Common myeloid progenitor, CD34-positive (primary cell): Measurements from ENCODE around the gene MARF1.

Experiments used
- CTCF ChIA-PET: fragments of 350-600 bp; sonication (Branson Sonifier 250); formaldehyde crosslinking; loops from one replicate; lab custom pipeline; 2021; ENCODE audit warnings: antibody characterized with exemption; lab: Charles Lee
- POLR2A ChIA-PET: fragments of 350-600 bp; sonication (Branson Sonifier 250); formaldehyde crosslinking; loops from one replicate; lab custom pipeline; 2021; ENCODE audit warnings: antibody characterized with exemption; lab: Charles Lee
- DNase-seq, 3 donors: peaks; one replicate each; pipeline versions ENCODE4 v3.0.0 to v3.0.0-alpha.2; 2013
- H3K27ac ChIP-seq, 2 experiments: 1 replicate in 1 of 2; 2 replicates in 1 of 2; pipeline ENCODE4 v1.7.0; 2013; ENCODE audit warnings: inconsistent platforms in 2 of 2, low read length in 2 of 2, mild to moderate bottlenecking in 2 of 2, low read depth in 1 of 2, moderate library complexity in 1 of 2; ENCODE audit not compliant: severe bottlenecking in 2 of 2, insufficient read depth in 1 of 2, poor library complexity in 1 of 2
- H3K27me3 ChIP-seq, 5 experiments: replicated peaks in 2 of 5; 1 replicate in 3 of 5; 2 replicates in 2 of 5; pipeline versions ENCODE4 v1.6.1 to v1.7.0; 2013; ENCODE audit warnings: low read length in 4 of 5, mild to moderate bottlenecking in 2 of 5, moderate library complexity in 2 of 5, inconsistent platforms in 1 of 5; ENCODE audit not compliant: insufficient read depth in 5 of 5, control insufficient read depth in 4 of 5
- H3K36me3 ChIP-seq, 4 experiments: 1 replicate in 2 of 4; 2 replicates in 2 of 4; pipeline versions ENCODE4 v1.6.1 to v1.7.0; 2013; ENCODE audit warnings: low read length in 3 of 4, control low read depth in 1 of 4, mild to moderate bottlenecking in 1 of 4; ENCODE audit not compliant: control insufficient read depth in 4 of 4, insufficient read depth in 4 of 4
- H3K4me1 ChIP-seq, 4 experiments: 1 replicate in 3 of 4; 2 replicates in 1 of 4; pipeline versions ENCODE4 v1.6.1 to v1.7.1; 2013; ENCODE audit warnings: low read length in 3 of 4, mild to moderate bottlenecking in 3 of 4, control low read depth in 1 of 4, inconsistent platforms in 1 of 4, moderate library complexity in 1 of 4; ENCODE audit not compliant: control insufficient read depth in 4 of 4, insufficient read depth in 4 of 4; ENCODE audit errors: control extremely low read depth in 1 of 4
- H3K4me3 ChIP-seq, 7 experiments: 1 replicate in 4 of 7; 2 replicates in 3 of 7; pipeline versions ENCODE4 v1.5.1 to v1.7.0; 2013; ENCODE audit warnings: mild to moderate bottlenecking in 7 of 7, low read length in 6 of 7, moderate library complexity in 6 of 7, inconsistent platforms in 2 of 7, low read depth in 2 of 7, control low read depth in 1 of 7; ENCODE audit not compliant: insufficient read depth in 4 of 7, control insufficient read depth in 1 of 7; ENCODE audit errors: extremely low read depth in 1 of 7
- H3K9me3 ChIP-seq, 5 experiments: 1 replicate in 4 of 5; 2 replicates in 1 of 5; pipeline versions ENCODE4 v1.6.1 to v1.7.1; 2013; ENCODE audit warnings: low read length in 4 of 5, mild to moderate bottlenecking in 2 of 5, inconsistent platforms in 1 of 5, low read depth in 1 of 5, moderate library complexity in 1 of 5; ENCODE audit not compliant: control insufficient read depth in 4 of 5, insufficient read depth in 2 of 5; ENCODE audit errors: control extremely low read depth in 1 of 5
- WGBS: methylation state at CpG from one replicate; pipeline ENCODE4 v1.1.5; 2013; ENCODE audit not compliant: insufficient coverage; 5-methylcytosine and 5-hydroxymethylcytosine counted together

Gene MARF1

DNA sequence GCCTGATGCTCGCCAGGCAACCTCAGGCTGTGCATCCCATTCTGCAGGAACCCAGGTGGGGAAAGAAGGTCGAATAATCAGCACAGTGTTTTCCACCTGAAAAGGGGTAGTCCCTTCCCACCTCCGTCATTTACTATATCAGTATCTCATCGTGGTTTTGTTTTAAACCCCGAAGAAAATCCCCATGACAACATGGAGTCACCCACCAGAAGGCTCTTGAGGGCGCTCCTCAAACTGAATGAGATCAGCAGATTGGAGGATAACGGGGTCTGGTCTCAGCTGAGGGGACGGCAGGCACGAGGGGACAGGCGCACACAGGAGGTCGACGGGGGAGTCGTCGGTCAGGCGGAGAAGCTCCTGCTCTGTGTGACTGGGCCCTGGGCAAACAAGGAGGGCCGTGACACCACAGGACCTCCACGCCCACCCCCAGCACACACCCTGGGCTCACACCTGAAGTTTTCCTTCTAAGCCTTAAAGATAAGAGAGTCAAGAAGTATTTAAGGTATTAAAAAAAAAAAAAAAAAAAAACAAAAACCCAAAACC lies 44.2 kb downstream of the MARF1 start:
- Histone ChIP-seq H3K36me3 (peaks cover 30 to 96% (median 71%) of the 10 kb centered on the region in 4 experiments), H3K9me3 (no peaks in the 10 kb centered on the region), H3K27ac (no peak overlapping the region), H3K4me1 (peaks cover 0 to 5% (median 0%) of the 10 kb centered on the region in 4 experiments), H3K27me3 (no peaks in the 10 kb centered on the region), H3K4me3 (no peak overlapping the region)
- POLR2A ChIA-PET, result no interaction called here
- no peak for DNase-seq
- 97% methylated on average over 10 of the region's 17 CpGs for WGBS
- CTCF ChIA-PET, result no interaction called here

DNA sequence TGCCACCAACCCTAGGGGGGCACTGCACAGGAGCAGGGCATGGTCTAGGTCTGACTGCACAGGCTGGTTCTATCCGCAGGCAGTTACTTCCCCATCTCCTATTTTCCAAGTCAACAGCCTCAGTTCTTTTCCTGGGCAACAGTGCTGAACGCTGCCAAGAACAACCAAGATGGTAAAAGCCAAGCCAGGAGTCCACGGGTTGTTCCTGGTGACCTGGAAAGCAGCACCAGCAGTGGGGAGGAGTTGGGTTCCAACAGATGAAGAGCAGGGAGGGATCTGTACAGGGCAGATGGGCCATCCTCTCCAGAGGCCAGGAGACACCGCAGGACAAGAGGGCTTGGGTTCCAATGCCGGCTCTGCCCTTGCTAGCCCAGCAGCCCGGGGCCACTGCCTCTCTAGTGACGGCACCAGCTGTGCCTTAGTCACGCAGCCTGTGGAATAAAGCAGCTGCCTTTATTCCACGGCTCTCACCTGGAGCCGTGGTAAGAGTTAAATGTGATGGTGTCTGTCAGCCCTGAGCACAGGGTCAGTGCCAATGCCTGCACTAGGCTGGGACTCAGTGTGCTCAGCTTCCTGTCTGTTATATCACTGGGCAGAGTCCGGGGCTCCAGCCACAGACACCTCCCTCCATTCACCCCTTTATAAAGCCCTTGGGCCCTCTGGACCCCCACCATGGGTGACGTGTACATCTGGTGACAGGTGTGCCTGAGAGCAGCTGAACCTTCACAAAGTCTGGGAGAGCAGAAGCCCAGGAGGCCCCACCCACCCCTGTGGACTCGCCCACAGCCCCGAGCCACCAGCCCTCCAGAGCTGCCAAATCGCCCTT lies 44.9 kb downstream of the MARF1 start:
- Histone ChIP-seq H3K4me1 (peaks cover 0 to 11% (median 6%) of the 10 kb centered on the region in 4 experiments), H3K27ac (no peak overlapping the region), H3K9me3 (no peaks in the 10 kb centered on the region), H3K27me3 (no peaks in the 10 kb centered on the region), H3K36me3 (peaks cover 25 to 91% (median 67%) of the 10 kb centered on the region in 4 experiments), H3K4me3 (no peak overlapping the region)
- ChIA-PET POLR2A (no interaction called here), CTCF (interaction anchor here (1.0 to 1.5 kb wide), 2 partner anchors 9 to 24 kb away, joined by 3 read pairs; no protein-coding TSS in a partner anchor)
- DNase-seq, result no peak
- WGBS, result 98% methylated on average over 13 of the region's 15 CpGs

DNA sequence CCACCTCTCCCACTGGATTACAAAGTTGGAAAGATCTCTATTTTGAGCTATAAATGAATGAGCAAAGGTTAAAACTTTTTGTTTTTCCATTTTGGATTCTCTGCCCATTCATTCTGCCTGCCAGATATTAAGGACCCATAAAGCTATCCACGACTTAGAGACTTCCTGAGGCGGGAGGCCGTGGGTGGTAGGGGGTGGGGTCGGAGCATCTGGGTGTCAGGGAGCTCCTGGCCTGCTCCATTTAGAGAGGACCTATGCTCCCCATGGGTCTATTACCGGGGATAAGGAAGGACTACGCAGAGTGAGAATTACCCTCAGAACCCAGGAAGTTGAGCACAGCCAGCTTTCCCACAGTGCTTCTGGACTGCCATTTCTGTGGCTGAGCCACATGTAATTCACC lies 45.8 kb downstream of the MARF1 start:
- DNase-seq, result no peak
- 94% methylated on average over 6 of the region's 6 CpGs for WGBS
- Histone ChIP-seq H3K9me3 (no peaks in the 10 kb centered on the region), H3K4me1 (peaks cover 0 to 20% (median 16%) of the 10 kb centered on the region in 4 experiments), H3K27me3 (no peaks in the 10 kb centered on the region), H3K36me3 (peaks cover 22 to 82% (median 63%) of the 10 kb centered on the region in 4 experiments), H3K27ac (no peak overlapping the region), H3K4me3 (no peak overlapping the region)
- ChIA-PET CTCF (interaction anchor here (1.0 to 1.5 kb wide), 2 partner anchors 10 to 25 kb away, joined by 3 read pairs; no protein-coding TSS in a partner anchor), POLR2A (no interaction called here)

DNA sequence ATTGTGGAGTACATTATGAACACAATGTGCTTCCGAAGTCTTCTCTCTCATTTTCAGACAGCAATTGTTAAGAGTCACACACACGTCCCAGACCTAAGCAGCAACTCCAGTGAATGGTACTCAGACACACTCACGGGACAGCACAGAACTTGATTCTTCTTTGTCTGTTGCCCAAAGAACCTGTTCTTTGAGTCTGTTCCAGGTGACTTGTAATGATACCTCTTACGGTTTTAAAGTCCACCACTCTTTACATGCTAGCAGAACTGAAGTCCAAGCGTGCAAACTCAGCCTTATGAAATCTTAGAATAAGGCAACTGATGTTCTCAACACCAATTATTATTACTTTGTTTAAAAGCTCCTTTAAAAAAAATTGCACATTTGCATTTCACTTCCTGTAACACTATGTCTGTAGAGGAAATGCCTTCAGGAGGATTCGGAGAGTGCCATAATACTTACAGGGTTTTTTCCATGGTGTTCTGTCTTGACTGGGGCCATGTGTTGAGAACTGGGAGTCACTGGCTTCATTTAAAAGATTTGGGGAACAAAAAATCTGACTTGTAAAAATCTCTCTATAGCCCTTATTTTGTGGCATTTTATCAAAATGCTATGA lies 48.1 kb downstream of the MARF1 start:
- Histone ChIP-seq H3K4me3 (no peak overlapping the region), H3K27me3 (no peaks in the 10 kb centered on the region), H3K9me3 (no peaks in the 10 kb centered on the region), H3K4me1 (peaks cover 4 to 34% (median 32%) of the 10 kb centered on the region in 4 experiments), H3K36me3 (peaks cover 17 to 59% (median 42%) of the 10 kb centered on the region in 4 experiments), H3K27ac (no peak overlapping the region)
- WGBS, result 98% methylated on average over 5 of the region's 6 CpGs
- DNase-seq, result no peak
- ChIA-PET CTCF (interaction anchor here (1.1 kb wide), 1 partner anchor 44 kb away, joined by 4 read pairs; no protein-coding TSS in a partner anchor), POLR2A (no interaction called here)

DNA sequence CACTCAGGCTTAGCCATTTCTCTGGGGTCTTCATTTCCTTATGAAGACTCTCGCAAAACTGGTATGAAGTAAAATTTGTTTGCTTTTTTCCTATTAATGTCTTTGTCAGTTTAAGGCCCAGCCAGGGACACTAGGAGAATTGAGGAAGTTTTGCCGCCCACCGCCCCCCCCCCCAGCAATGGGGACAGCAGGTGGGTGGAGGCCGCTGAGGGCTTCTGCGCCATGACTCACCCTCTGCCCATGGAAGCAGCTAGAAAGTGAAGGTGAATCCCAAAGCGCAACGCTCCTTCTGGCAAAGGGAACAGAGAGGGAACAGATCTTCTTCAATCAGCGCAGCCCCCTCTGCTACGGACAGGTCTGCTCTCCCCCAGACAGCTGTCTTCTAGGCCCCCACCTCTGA lies 49.7 kb downstream of the MARF1 start:
- CTCF ChIA-PET, result interaction anchor here (0.9 to 1.7 kb wide), 3 partner anchors 12 to 165 kb away, joined by 3 to 4 read pairs (median 4); no protein-coding TSS in a partner anchor
- Histone ChIP-seq H3K36me3 (peaks cover 10 to 46% (median 32%) of the 10 kb centered on the region in 4 experiments), H3K9me3 (no peaks in the 10 kb centered on the region), H3K4me3 (no peak overlapping the region), H3K27ac (peak overlapping the region in 1 of 2 experiments; percentile 59), H3K27me3 (no peaks in the 10 kb centered on the region), H3K4me1 (peaks cover 9 to 46% (median 44%) of the 10 kb centered on the region in 4 experiments)
- POLR2A ChIA-PET, result interaction anchor here (0.6 kb wide), 1 partner anchor 29 kb away, joined by 3 read pairs; no protein-coding TSS in a partner anchor
- 90% methylated on average over 4 of the region's 9 CpGs for WGBS
- peak; percentile 23 to 69 (median 55) for DNase-seq

DNA sequence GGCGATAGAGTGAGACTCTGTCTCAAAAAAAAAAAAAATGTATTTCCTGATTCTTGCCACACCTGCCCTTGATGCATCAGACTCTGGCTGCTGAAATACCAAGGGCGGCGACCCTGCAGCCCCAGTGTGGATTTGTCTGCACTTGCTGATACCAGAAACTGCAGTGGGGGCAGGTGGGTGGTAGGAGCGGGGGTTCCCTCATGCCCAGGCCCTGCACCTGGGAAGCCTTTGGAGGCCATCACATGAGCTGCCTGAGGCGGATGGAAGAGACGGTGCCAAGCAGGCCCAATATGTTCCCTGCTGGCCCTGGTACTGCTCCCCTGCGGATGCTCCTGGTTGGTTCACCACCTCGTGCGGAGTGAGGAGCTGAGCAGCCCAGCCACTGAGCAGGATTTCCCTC lies 50.6 kb downstream of the MARF1 start:
- WGBS, result 53% methylated on average over 7 of the region's 9 CpGs
- CTCF ChIA-PET, result interaction anchor here (1.3 to 1.7 kb wide), 2 partner anchors 13 to 50 kb away, joined by 4 read pairs; no protein-coding TSS in a partner anchor
- peaks cover 9 to 39% (median 26%) of the 10 kb centered on the region in 4 experiments for H3K36me3 ChIP-seq

More for the DNA sequence above, 50.6 kb downstream of the MARF1 start:
- H3K4me3 ChIP-seq, result no peak overlapping the region
- H3K9me3 ChIP-seq, result no peaks in the 10 kb centered on the region
- DNase-seq, result peak in 2 of 3 donors; percentile 56 to 74
- peaks cover 9 to 46% (median 44%) of the 10 kb centered on the region in 4 experiments for H3K4me1 ChIP-seq
- POLR2A ChIA-PET, result no interaction called here
- H3K27ac ChIP-seq, result no peak overlapping the region
- H3K27me3 ChIP-seq, result no peaks in the 10 kb centered on the region
